NB4 (cell line): ENCODE data around the gene MAPK8IP1.

ENCODE experiments used
- DNase-seq: peaks from one replicate; pipeline ENCODE4 v3.0.0; 2010; ENCODE audit warnings: low read depth
- H3K4me3 ChIP-seq: one replicate; pipeline ENCODE4 v1.5.1; 2011; ENCODE audit warnings: mild to moderate bottlenecking, low read depth, low read length, moderate library complexity
- CTCF ChIP-seq: IDR thresholded peaks from one replicate; pipeline ENCODE4 v1.5.1; 2012; ENCODE audit warnings: low read depth, low read length
- MAX ChIP-seq: IDR thresholded peaks from 2 replicates; pipeline ENCODE4 v1.6.1; 2011; ENCODE audit warnings: low read depth, low read length
- MYC ChIP-seq: IDR thresholded peaks from 2 replicates; pipeline ENCODE4 v1.6.1; 2011; ENCODE audit warnings: low read depth, low read length
- POLR2A ChIP-seq: IDR thresholded peaks from 2 replicates; pipeline ENCODE4 v1.6.1; 2011; ENCODE audit warnings: mild to moderate bottlenecking; ENCODE audit not compliant: insufficient read length; ENCODE audit errors: extremely low read depth

The MAPK8IP1 gene

GRCh38 chr11:45889966-45890365 is 4.5 kb downstream of the MAPK8IP1 start:
- no peak for TF ChIP-seq POLR2A
- TF ChIP-seq MYC: no peak
- no peak for TF ChIP-seq CTCF
- no peak for TF ChIP-seq MAX
- H3K4me3 ChIP-seq: no peak overlapping the region
- no peak for DNase-seq

GRCh38 chr11:45890886-45891550 is 5.6 kb downstream of the MAPK8IP1 start:
- no peak for DNase-seq
- no peak overlapping the region for H3K4me3 ChIP-seq
- TF ChIP-seq MYC (no peak), POLR2A (no peak), MAX (no peak), CTCF (no peak)

- no peak for DNase-seq
- no peak overlapping the region for H3K4me3 ChIP-seq
- TF ChIP-seq POLR2A (no peak), CTCF (no peak), MYC (no peak), MAX (no peak)
These were observed 7.4 kb downstream of the MAPK8IP1 start for GRCh38 chr11:45892856-45893255.

- TF ChIP-seq MAX (no peak), MYC (no peak), CTCF (no peak)
- no peak for DNase-seq
- H3K4me3 ChIP-seq: no peak overlapping the region
These were observed 9.2 kb downstream of the MAPK8IP1 start for GRCh38 chr11:45894555-45895247.

GRCh38 chr11:45895553-45896259 is 10.3 kb downstream of the MAPK8IP1 start:
- no peak overlapping the region for H3K4me3 ChIP-seq
- TF ChIP-seq CTCF: no peak
- no peak for TF ChIP-seq POLR2A
- TF ChIP-seq MAX: no peak
- no peak for DNase-seq
